K562 (cell line): Measurements from ENCODE around the gene TMEM154. TPM values are rescaled to one million over a fixed set of nuclear protein-coding genes. Genes with fewer than 3 reads are reported as not detected.

Experiments
- ATAC-seq: fragments of 200-7000 bp; cut with Tn5 transposase; 3 replicates; pipeline ENCODE4 v1.9.1; 2020; ENCODE audit warnings: moderate library complexity
- Bru-seq: library from RNA; stranded (reverse); fragments of 400-500 nt; gene quantifications from one replicate; lab custom pipeline; 2021; lab: Mats Ljungman, UMichigan
- BruChase-seq, 2 experiments: library from RNA; stranded (reverse); fragments of 400-500 nt; gene quantifications; one replicate each; lab custom pipeline; 2021; lab: Mats Ljungman, UMichigan
- BruUV-seq: library from RNA; stranded (reverse); fragments of 400-500 nt; replicated peaks from 2 replicates; lab custom pipeline; 2021; lab: Mats Ljungman, UMichigan
- CTCF ChIA-PET: fragments of 300-600 bp; formaldehyde crosslinking; extraction: SDS; loops from one replicate; lab custom pipeline; 2021; ENCODE audit warnings: low intra/inter-chr PET ratio; lab: Yijun Ruan, JAX
- POLR2A ChIA-PET: fragments of 300-600, 350-650 bp; sonication (Branson Sonifier 250); formaldehyde crosslinking; extraction: SDS; loops from one replicate; lab custom pipeline; 2021; ENCODE audit warnings: antibody characterized with exemption, inconsistent platforms; lab: Yijun Ruan, JAX
- DNase-seq, 4 experiments: peaks; one replicate each; pipeline versions ENCODE4 v3.0.0 to v3.0.0-alpha.2; 2011 to 2018; ENCODE audit warnings: low spot score in 3 of 4, mixed read lengths in 3 of 4; ENCODE audit errors: extremely low read depth in 1 of 4
- FAIRE-seq: peaks from 2 replicates; lab custom pipeline; 2011; peaks lifted over from hg19 to GRCh38; lab: Jason Lieb, UNC
- H2AFZ ChIP-seq: 2 replicates; pipeline ENCODE4 v1.6.0; 2011; ENCODE audit warnings: low read depth, low read length, control low read depth, inconsistent platforms
- H3K27ac ChIP-seq: fragments of 200-600 bp; 3 replicates; pipeline ENCODE4 v1.8.0; 2011; ENCODE audit warnings: low read depth, mild to moderate bottlenecking, control low read depth, inconsistent platforms, low read length, moderate library complexity, mixed read lengths; ENCODE audit errors: extremely low read depth
- H3K27me3 ChIP-seq, 2 experiments: fragments of 300-600 bp in 1 of 2; 2 replicates in 1 of 2; 3 replicates in 1 of 2; pipeline versions ENCODE4 v1.6.0 to v1.8.0; 2011; ENCODE audit warnings: inconsistent platforms in 2 of 2, low read length in 2 of 2, mild to moderate bottlenecking in 1 of 2, mixed read lengths in 1 of 2, moderate library complexity in 1 of 2; ENCODE audit not compliant: control insufficient read depth in 2 of 2, insufficient read depth in 2 of 2
- H3K36me3 ChIP-seq: fragments of 300-600 bp; 3 replicates; pipeline ENCODE4 v1.8.0; 2011; ENCODE audit warnings: mild to moderate bottlenecking, low read length, inconsistent platforms; ENCODE audit not compliant: control insufficient read depth, insufficient read depth
- H3K4me1 ChIP-seq, 2 experiments: fragments of 200-600 bp in 1 of 2; replicated peaks in 1 of 2; 2 replicates in 1 of 2; 3 replicates in 1 of 2; pipeline versions ENCODE4 v1.5.1 to v1.8.0; 2011; ENCODE audit warnings: inconsistent platforms in 2 of 2, low read length in 2 of 2, mild to moderate bottlenecking in 1 of 2, mixed read lengths in 1 of 2, moderate library complexity in 1 of 2; ENCODE audit not compliant: control insufficient read depth in 2 of 2, insufficient read depth in 2 of 2
- H3K4me2 ChIP-seq: 2 replicates; pipeline ENCODE4 v1.6.1; 2011; ENCODE audit warnings: low read length, control low read depth, inconsistent platforms, mixed read lengths; ENCODE audit not compliant: insufficient read depth
- H3K4me3 ChIP-seq: fragments of 200-600 bp; sonication (generic), shearing (Covaris generic); 2 replicates; pipeline ENCODE4 v1.5.1; 2016; ENCODE audit warnings: control low read depth, inconsistent platforms
- H3K79me2 ChIP-seq: fragments of 200-600 bp; 3 replicates; pipeline ENCODE4 v1.8.0; 2011; ENCODE audit warnings: low read length, inconsistent platforms; ENCODE audit not compliant: control insufficient read depth, insufficient read depth
- H3K9ac ChIP-seq, 2 experiments: 2 replicates each; pipeline versions ENCODE4 v1.6.0 to v1.6.1; 2011; ENCODE audit warnings: low read depth in 2 of 2, low read length in 2 of 2, control low read depth in 1 of 2, inconsistent platforms in 1 of 2, mild to moderate bottlenecking in 1 of 2, mixed read lengths in 1 of 2; ENCODE audit not compliant: insufficient read depth in 1 of 2
- H3K9me1 ChIP-seq: one replicate; pipeline ENCODE4 v1.6.0; 2011; ENCODE audit warnings: inconsistent platforms, mild to moderate bottlenecking, low read length, moderate library complexity; ENCODE audit not compliant: control insufficient read depth, insufficient read depth
- H3K9me3 ChIP-seq: replicated peaks from 2 replicates; pipeline ENCODE4 v1.5.1; 2011; ENCODE audit warnings: low read depth, low read length, inconsistent platforms; ENCODE audit not compliant: control insufficient read depth, insufficient read depth
- H4K20me1 ChIP-seq: replicated peaks from 2 replicates; pipeline ENCODE4 v1.6.1; 2011; ENCODE audit warnings: low read length, inconsistent platforms, mixed read lengths; ENCODE audit not compliant: control insufficient read depth, insufficient read depth
- CBX8 ChIP-seq: fragments of 200-600 bp; sonication (generic); IDR thresholded peaks from 2 replicates; pipeline ENCODE4 v1.6.1; 2012; ENCODE audit warnings: borderline replicate concordance, mixed run types, low read depth, mild to moderate bottlenecking, moderate library complexity, mixed read lengths, low read length, control low read depth, inconsistent platforms; ENCODE audit not compliant: poor library complexity, severe bottlenecking; ENCODE audit errors: extremely low read depth
- GABPA ChIP-seq: fragments of 200-800 bp; sonication (Bioruptor generic); conservative IDR thresholded peaks from 2 replicates; pipeline ENCODE4 v1.6.1; 2016; ENCODE audit warnings: low read depth, missing genetic modification characterization, missing compliant biosample characterization
- GABPB1 ChIP-seq: sonication (generic); formaldehyde crosslinking; IDR thresholded peaks from 2 replicates; pipeline ENCODE4 v1.8.0; 2022; ENCODE audit warnings: mild to moderate bottlenecking, missing genetic modification reagents
- L3MBTL2 ChIP-seq: fragments of 450-650 bp; IDR thresholded peaks from 2 replicates; pipeline ENCODE4 v1.6.1; 2016; ENCODE audit warnings: mild to moderate bottlenecking, moderate library complexity
- POLR2H ChIP-seq: IDR thresholded peaks from 2 replicates; pipeline ENCODE4 v1.6.1; 2016; ENCODE audit warnings: missing genetic modification characterization, low read depth, mild to moderate bottlenecking, control low read depth, missing compliant biosample characterization, moderate library complexity
- RBFOX2 ChIP-seq: fragments of 200-400 bp; formaldehyde crosslinking; IDR thresholded peaks from 2 replicates; pipeline ENCODE4 v1.6.1; 2017; ENCODE audit warnings: low read depth, mild to moderate bottlenecking, low read length, moderate library complexity
- RCOR1 ChIP-seq, 2 experiments: IDR thresholded peaks; 2 replicates each; pipeline ENCODE4 v1.6.1; 2012; ENCODE audit warnings: low read depth in 2 of 2, low read length in 2 of 2, borderline replicate concordance in 1 of 2, improper control_type of control experiment in 1 of 2
- SMAD1 ChIP-seq: fragments of 150-350 bp; IDR thresholded peaks from 2 replicates; pipeline ENCODE4 v1.6.1; 2014; ENCODE audit warnings: low read length, low read depth; ENCODE audit not compliant: partially characterized antibody
- SP1 ChIP-seq: sonication (generic); formaldehyde crosslinking; IDR thresholded peaks from 2 replicates; pipeline ENCODE4 v1.8.1; 2022; ENCODE audit warnings: mild to moderate bottlenecking, missing genetic modification reagents
- SP2 ChIP-seq: IDR thresholded peaks from 2 replicates; pipeline ENCODE4 v1.6.1; 2011; ENCODE audit warnings: mild to moderate bottlenecking, low read depth, low read length, moderate library complexity; ENCODE audit not compliant: poor library complexity, severe bottlenecking; ENCODE audit errors: extremely low read depth
- TARDBP ChIP-seq: fragments of 450-650 bp; IDR thresholded peaks from 2 replicates; pipeline ENCODE4 v1.6.1; 2016
- ZNF551 ChIP-seq: fragments of 250-450 bp; sonication (Bioruptor Pico); IDR thresholded peaks from 2 replicates; pipeline ENCODE4 v1.5.0; 2021; ENCODE audit warnings: mild to moderate bottlenecking, moderate library complexity
- ZZZ3 ChIP-seq: fragments of 450-650 bp; IDR thresholded peaks from 2 replicates; pipeline ENCODE4 v1.6.1; 2016; ENCODE audit warnings: antibody characterized with exemption, mild to moderate bottlenecking, moderate library complexity
- WGBS: fragments of 100-300 bp; shearing (Covaris generic); methylation state at CpG from one replicate; pipeline ENCODE4 v1.1.6; 2016; ENCODE audit warnings: low coverage, mixed read lengths; ENCODE audit not compliant: insufficient coverage; ENCODE audit errors: missing lambda C conversion rate; 5-methylcytosine and 5-hydroxymethylcytosine counted together
- in situ Hi-C: fragments of 300-500 bp; cut with MboI; formaldehyde crosslinking; loops from 4 replicates; pipeline ENCODE4 v1.15.0; 2018; ENCODE audit warnings: inconsistent platforms, mixed read lengths
- intact Hi-C: fragments of 100-400 bp; cut with micrococcal nuclease; formaldehyde crosslinking; loops from 2 replicates; pipeline ENCODE4 v1.14.2; 2022
- long read RNA-seq, 3 experiments: library from polyadenylated mRNA in 2 of 3; library from RNA in 1 of 3; unstranded in 2 of 3; stranded (forward) in 1 of 3; transcript quantifications; one replicate each; pipeline ENCODE4 v2.0.0, GENCODE V29; 2019 to 2022
- polyA minus RNA-seq, 3 experiments: library from RNA; depleted of rRNA, polyadenylated mRNA; stranded (reverse); fragments of >200 nt; gene quantifications; 2 replicates each; pipeline ENCODE4 v1.2.3, GENCODE V29; 2011
- polyA plus RNA-seq, 8 experiments: library from polyadenylated mRNA; depleted of rRNA in 4 of 8; stranded (reverse) in 5 of 8; unstranded in 3 of 8; fragments of >200 nt; fragmentation: Nextera tagmentation in 2 of 8; fragmentation: Illumina TruSeq in 1 of 8; extraction: Ambion mirVana in 2 of 8; extraction: Trizol in 1 of 8; gene quantifications; 2 replicates each; pipeline versions ENCODE4 v1.2.1 to v1.2.3, GENCODE V29; 2011 to 2014; ENCODE audit warnings: inconsistent platforms in 1 of 8, missing spikeins in 1 of 8
- total RNA-seq, 7 experiments: library from RNA; depleted of rRNA in 6 of 7; stranded (reverse); fragments of >200 nt in 6 of 7; fragmentation: Illumina TruSeq in 2 of 7; extraction: Trizol in 2 of 7; gene quantifications; 2 replicates each; pipeline versions ENCODE4 v1.2.1 to v1.2.3, GENCODE V29; 2011 to 2021; ENCODE audit warnings: low replicate concordance in 1 of 7
- TF ChIP-seq, protein P1 (sequence below): sonication (generic); formaldehyde crosslinking; IDR thresholded peaks from 2 replicates; pipeline ENCODE4 v1.4.0; 2020; ENCODE audit warnings: mild to moderate bottlenecking, missing genetic modification reagents

The TMEM154 gene, protein sequence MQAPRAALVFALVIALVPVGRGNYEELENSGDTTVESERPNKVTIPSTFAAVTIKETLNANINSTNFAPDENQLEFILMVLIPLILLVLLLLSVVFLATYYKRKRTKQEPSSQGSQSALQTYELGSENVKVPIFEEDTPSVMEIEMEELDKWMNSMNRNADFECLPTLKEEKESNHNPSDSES
- total RNA-seq (2011; cell fraction: chromatin; rRNA removed; ENCODE audit: low replicate concordance) = 0.30 and 0.39 TPM in 2 replicates
- 0.13 TPM in 1 of 2 replicates, not detected in the other for total RNA-seq (2011; cell fraction: nucleolus; rRNA removed)
- total RNA-seq (2011; cell fraction: nucleoplasm; rRNA removed) = 0.07 and 0.08 TPM in 2 replicates
- 0.27 and 2.1 TPM in 2 replicates for total RNA-seq (2014; rRNA removed)
- 1.8 and 2.4 TPM in 2 replicates for total RNA-seq (2014; rRNA removed; fragmentation: Illumina TruSeq; extraction: Trizol)
- total RNA-seq (2015; rRNA removed; fragmentation: Illumina TruSeq; extraction: Trizol) = 1.6 and 2.0 TPM in 2 replicates
- total RNA-seq (2021) = 1.6 and 2.0 TPM in 2 replicates
- 0.04 and 0.13 TPM in 2 replicates for polyA plus RNA-seq (2011; rRNA removed)
- under 0.01 and 0.04 TPM in 2 replicates for polyA plus RNA-seq (2011; cell fraction: cytosol; rRNA removed)
- 0.01 TPM in 2 replicates for polyA plus RNA-seq (2011; cell fraction: nucleus; rRNA removed)
- polyA plus RNA-seq (2012) = 1.1 and 25.7 TPM in 2 replicates
- 0.58 and 0.96 TPM in 2 replicates for polyA plus RNA-seq (2014; fragmentation: Illumina TruSeq; extraction: Trizol)
- under 1 TPM; 0.38 to 0.73 TPM for polyA plus RNA-seq (2014; fragmentation: Nextera tagmentation; extraction: Ambion mirVana)
- polyA plus RNA-seq (2014; rRNA removed) = 0.56 and 1.6 TPM in 2 replicates
- 0.06 and 0.11 TPM in 2 replicates for polyA minus RNA-seq (2011; rRNA and poly(A)+ RNA removed)
- not detected in 2 replicates for polyA minus RNA-seq (2011; cell fraction: cytosol; rRNA and poly(A)+ RNA removed)
- polyA minus RNA-seq (2011; cell fraction: nucleus; rRNA and poly(A)+ RNA removed) = under 0.01 and 0.13 TPM in 2 replicates
- Bru-seq, nascent RNA = percentile 28 among the genes with signal in this experiment
- percentile 40 among the genes with signal in this experiment for BruChase-seq, experiment 1, labeled RNA remaining after a 2-hour chase
- BruChase-seq, experiment 2, labeled RNA remaining after a 6-hour chase = percentile 41 among the genes with signal in this experiment
- long read RNA-seq, experiment 1 = 0 reads
- long read RNA-seq, experiment 2 = 0 reads
- long read RNA-seq, experiment 3 = 0 reads

GRCh38 chr4:152679414-152680281 is at the start of gene TMEM154:
Gene TMEM154, minus strand, starts transcription at chr4:152679997. Its CDS starts 64 bp downstream, at chr4:152679933.
- no peak within 1 kb of the TSS for H2AFZ ChIP-seq
- no peak within 1 kb of the TSS for H3K27ac ChIP-seq
- H3K9ac ChIP-seq = no peak within 1 kb of the TSS
- no peaks in the 10 kb centered on the region for H3K9me3 ChIP-seq
- H4K20me1 ChIP-seq = no peaks in the 10 kb centered on the region
- H3K9me1 ChIP-seq = no peaks in the 10 kb centered on the region
- FAIRE-seq = no peak
- ChIA-PET POLR2A (interaction anchor here (1.8 kb wide), 1 partner anchor 10 kb away, joined by 6 read pairs; no protein-coding TSS in a partner anchor), CTCF (no interaction called here)
- H3K36me3 ChIP-seq = no peaks in the 10 kb centered on the region
- H3K4me3 ChIP-seq = peak within 1 kb of the TSS; percentile 6; the same call in 1 of the 2 replicates
- in situ Hi-C loops (no loop called here), intact Hi-C loops (no loop called here)
- peak in 1 of 4 experiments; percentile 12 for DNase-seq
- 2% methylated on average over 27 of the region's 32 CpGs for WGBS
- peak; percentile 80 for ATAC-seq
- no peaks in the 10 kb centered on the region for H3K79me2 ChIP-seq
- H3K4me2 ChIP-seq = 0 out of 2 replicates have a peak within 1 kb of the TSS, but pooled peaks have one; percentile 5
- peaks cover 0 to 4% of the 10 kb centered on the region in 2 experiments; a peak in 3 of 5 replicates for H3K4me1 ChIP-seq
- BruUV-seq = no TSS peak
- peaks cover 7 to 42% of the 10 kb centered on the region in 2 experiments for H3K27me3 ChIP-seq
- TF ChIP-seq ZNF551 (CRISPR knock-in tag) (no peak), CBX8 (no peak), SP2 (no peak), GABPB1 (CRISPR knock-in tag) (peak; percentile 60; the same call in 1 of the 2 replicates), SP1 (CRISPR knock-in tag) (0 out of 2 replicates have a peak, but pooled peaks have one; percentile 23), SMAD1 (no peak), TARDBP (no peak), RBFOX2 (peak; percentile 49), L3MBTL2 (peak; percentile 52; the same call in 1 of the 2 replicates), RCOR1 (IDR thresholded peaks at IDR 0.05; ENCODE audit: borderline replicate concordance in 1 of 2, low read depth in 2 of 2, low read length in 2 of 2) (0 out of 4 replicates have a peak, but pooled peaks of 1 of the 2 experiments have one; percentile 9), POLR2H (tag) (peak; percentile 28; the same call in 1 of the 2 replicates), ZZZ3 (no peak), GABPA (tag) (peak; percentile 87)
- TF ChIP-seq, protein P1, sequence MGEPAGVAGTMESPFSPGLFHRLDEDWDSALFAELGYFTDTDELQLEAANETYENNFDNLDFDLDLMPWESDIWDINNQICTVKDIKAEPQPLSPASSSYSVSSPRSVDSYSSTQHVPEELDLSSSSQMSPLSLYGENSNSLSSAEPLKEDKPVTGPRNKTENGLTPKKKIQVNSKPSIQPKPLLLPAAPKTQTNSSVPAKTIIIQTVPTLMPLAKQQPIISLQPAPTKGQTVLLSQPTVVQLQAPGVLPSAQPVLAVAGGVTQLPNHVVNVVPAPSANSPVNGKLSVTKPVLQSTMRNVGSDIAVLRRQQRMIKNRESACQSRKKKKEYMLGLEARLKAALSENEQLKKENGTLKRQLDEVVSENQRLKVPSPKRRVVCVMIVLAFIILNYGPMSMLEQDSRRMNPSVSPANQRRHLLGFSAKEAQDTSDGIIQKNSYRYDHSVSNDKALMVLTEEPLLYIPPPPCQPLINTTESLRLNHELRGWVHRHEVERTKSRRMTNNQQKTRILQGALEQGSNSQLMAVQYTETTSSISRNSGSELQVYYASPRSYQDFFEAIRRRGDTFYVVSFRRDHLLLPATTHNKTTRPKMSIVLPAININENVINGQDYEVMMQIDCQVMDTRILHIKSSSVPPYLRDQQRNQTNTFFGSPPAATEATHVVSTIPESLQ (CRISPR knock-in tag) = no peak
